HG03045 (cell line): ENCODE measurements around the gene RFT1.
"Not testable (repeated sequence)": the region's sequence is repeated elsewhere in the genome, so short reads cannot be mapped to it uniquely, and the experiment has no call there.

Source experiments
- ATAC-seq: cut with Tn5 transposase; IDR thresholded peaks from one replicate; pipeline ENCODE4 v1.9.1; 2021; ENCODE audit warnings: mild to moderate bottlenecking, moderate library complexity; ENCODE audit not compliant: unreplicated experiment

RFT1 gene

DNA sequence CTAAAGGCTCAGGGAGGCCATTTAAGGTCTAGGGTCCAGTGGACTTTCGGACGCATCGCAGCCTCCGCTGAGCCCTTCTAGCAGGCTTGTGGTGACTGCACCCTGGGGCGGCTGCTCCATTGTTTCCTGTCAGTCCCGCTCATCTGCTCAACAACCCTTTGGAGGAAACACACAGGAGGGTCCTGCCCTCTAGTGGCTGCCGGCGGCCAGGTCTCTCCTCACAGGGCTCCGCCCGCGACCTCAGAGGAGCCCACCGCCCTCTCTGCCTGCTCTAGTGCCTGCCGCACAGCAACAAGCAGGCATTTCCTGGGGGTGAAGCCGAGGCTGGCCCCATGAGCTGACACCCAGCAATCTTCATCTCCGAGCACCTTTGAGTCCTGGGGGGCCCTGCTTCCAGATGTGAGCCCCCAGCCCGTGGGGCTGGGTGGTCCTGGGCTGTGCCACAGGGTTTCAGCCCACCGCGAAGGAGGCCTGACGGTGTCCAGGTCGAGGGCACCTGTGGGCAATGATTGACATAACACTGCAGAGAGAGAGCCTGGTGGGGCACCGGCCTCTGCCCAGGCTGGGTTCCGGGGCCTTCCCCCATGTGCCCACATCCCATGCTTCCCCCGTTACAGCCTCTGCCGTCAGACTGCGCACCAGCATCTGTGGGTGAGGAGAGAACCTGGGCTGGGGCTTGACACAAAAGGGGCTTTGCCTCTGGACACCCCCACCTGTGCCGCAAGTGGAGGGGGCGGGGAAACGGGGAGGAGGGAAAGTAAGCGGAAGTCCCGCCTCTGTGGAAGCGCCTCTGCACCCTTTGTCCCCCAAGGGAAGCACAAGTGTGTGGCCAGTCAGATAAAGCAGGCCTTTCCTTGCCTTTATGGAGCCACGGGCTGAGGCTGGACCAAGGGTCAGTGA is 57.3 kb downstream of the RFT1 start:
- peak; percentile 74 for ATAC-seq

DNA sequence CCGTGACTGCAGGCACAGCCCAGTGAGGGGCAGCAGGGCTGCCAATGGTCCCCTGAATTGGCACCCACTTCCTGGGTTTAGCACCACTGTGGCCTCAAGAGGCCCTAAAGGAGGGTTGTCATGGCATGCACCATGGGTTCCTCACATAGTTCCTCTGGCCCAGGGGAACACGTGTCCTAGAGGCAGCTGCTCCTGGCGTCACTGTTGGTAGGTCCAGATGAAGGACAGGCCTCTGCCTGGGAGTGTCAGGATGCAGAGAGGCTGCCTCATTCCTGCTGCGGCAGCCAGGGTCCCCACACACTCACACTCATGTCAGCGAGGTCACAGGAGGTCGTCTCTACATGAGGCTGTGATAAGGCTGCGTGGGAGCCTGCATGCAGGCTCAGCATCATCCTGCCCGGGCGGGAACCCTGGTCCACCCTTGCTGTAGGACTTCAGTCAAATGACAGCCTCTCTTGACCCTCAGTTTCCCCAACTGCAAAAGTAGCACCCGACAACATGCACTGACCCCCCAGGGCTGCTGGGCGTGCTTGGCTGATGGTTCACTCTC is 58.3 kb downstream of the RFT1 start:
- ATAC-seq: no peak

DNA sequence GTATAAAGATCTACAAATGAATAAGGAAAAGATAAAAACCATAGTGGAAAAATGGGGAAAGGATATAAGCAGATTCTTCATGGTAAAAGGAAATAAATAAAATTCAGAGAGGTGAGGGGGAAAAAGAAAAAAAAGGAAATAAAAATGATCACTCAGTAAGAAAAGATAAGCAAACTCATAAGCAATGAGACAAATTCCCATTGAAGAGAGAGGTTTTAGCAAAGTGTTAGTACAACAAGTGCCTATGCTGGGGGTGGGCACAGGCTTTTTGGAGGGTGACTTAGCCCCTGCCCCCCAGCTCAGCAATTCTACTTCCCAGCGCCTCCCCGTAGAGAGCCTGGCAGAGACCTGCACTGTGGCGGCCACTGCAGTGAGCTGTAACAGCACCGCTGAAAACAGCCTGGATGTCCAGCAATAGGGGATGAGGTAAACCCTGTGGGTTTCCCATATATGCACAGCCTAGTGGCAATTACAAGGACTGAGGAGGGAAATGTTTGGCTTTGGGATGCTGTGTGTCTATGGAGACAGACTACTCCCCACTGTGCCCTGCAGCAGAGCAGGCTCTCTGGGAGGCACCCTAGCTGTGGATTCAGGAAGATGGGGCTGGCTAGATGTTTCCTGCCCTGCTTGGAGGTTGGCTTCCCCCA is 60.7 kb downstream of the RFT1 start:
- no peak for ATAC-seq

DNA sequence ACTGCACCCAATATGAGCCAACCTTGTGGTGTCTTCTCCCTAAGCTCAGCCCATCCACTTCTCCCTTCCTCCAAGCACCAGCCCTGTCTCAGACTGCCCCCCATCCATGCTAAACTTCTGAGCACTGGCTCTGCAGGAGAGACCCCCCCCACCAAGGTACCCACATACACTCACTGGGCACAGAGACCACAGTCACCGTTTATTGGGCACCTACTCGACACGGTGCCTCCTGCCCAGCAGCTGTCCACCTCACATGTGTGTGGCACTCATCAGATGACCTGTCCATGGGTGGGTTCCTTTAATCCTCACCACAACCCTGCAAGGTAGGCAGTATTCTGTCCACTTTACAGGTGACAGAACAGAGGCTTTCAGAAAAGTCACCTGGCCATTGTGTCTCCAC is 62.1 kb downstream of the RFT1 start:
- no peak for ATAC-seq

DNA sequence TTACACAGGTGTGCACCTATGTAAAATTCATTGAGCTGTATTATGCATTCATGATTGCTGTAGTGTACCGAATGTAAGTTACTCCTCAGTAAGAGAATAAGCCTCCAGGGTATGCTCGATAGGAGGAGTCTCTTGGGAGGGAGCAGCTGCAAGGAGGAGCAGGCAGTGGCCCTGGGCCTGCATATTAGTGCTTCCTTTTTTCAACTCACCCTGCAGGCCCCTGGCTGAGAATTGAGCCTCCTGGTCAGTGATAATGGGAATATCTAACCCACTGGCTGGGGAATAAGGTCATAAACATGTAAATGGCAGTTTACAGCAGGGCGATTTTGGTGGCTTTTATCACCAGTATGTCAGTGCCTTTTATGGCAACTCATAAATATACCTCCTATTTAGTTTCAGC is 62.7 kb downstream of the RFT1 start:
- ATAC-seq: no peak

DNA sequence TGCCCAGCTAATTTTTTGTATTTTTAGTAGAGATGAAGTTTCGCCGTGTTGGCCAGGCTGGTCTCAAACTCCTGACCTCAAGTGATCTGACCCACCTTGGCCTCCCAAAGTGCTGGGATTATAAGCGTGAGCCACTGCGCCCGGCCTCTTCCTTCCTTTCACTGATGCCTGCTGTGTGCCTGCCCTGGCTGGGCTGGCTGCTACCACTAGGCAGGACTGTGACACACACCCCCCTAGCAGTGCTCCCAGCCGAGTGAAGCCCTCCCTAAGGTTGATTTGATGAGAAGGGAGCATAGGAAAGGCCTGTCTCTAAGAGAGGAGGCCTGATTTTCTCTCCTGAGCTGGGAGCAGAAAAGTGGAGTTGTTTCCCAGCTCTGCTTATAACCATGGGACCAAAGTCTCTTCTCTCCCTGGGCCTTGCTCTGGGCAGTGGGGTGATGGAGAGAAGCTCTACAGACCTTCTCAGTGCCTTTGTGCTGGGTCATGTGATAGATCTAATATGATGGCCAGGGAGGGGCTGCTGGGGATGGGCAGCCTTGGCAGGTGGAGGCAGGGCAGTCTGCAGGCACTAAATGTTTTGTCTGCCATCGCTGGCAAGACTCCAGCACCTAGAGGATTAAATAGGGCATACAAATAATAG is 64.3 kb downstream of the RFT1 start:
- no peak for ATAC-seq

DNA sequence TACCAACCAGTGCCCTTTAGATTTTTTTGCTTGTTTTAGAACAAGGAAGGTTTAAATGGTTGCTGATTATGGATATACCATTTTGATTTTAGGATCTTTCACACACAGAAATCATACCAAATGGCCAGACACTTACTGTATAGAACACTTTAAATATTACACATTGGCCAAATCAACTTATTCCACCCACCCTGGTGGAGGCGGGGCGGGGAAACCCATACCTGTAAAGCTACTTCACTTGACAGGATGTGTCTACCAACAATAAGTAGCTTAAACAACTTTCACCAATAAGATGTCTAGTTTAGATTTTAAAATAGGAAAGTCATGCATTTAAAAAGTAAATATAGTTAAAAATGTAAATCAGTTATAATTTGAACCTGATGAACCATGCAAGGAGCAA is 67.3 kb downstream of the RFT1 start:
- ATAC-seq: no peak

DNA sequence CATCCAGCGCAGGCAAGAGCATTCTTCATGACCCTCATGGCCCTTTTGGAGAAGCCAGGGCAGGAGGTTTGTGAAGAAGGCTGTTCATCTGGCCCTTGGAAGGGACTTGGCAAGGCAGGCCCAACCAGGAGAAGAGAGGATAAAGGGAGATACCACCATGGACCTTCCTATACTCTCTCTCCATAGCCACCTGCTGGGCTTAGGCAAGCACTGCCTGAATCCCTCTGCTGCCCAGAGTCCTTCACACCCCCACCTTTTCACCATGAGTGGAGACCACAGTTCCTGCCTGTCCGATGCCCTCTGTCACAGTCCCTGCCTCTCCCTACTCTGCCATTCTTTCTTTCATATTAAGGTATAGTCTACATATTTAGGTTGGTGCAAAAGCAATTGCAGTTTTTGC is 73.8 kb downstream of the RFT1 start:
- no peak for ATAC-seq

DNA sequence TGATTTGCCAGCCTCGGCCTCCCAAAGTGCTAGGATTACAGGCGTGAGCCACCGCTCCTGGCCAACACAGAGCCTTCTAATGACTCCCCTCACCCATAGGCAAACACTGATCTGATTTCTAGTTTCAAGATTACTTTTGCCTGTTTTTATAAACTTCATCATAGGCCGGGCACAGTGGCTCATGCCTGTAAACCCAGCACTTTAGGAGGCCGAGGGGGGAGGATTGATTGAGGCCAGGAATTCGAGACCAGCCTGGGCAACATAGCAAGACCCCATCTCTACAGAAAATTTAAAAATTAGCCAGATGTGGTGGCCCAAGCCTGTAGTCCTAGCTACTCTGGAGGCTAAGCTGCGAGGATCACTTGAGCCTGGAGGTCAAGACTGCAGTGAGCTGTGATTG is 76.0 kb downstream of the RFT1 start:
- ATAC-seq: not testable (repeated sequence)

DNA sequence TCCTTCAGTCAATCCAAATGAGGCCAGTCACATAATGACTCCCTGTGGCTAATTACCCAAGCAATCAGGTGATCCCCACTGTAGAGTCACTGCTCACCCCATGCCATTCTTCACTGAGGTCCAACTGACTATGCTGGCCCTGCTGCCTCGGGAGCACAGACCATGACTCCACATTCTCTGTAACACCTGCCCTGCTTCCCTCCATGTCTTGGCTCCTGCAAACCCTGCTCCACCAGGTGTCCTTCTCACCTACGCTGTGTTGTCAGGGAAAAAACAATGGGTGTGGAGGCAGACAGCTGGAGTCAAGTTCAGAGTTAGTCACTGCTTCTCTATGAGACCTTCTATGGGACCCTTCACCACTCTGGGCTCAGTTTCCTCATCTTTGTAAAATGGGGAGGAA is 78.3 kb downstream of the RFT1 start:
- no peak for ATAC-seq

DNA sequence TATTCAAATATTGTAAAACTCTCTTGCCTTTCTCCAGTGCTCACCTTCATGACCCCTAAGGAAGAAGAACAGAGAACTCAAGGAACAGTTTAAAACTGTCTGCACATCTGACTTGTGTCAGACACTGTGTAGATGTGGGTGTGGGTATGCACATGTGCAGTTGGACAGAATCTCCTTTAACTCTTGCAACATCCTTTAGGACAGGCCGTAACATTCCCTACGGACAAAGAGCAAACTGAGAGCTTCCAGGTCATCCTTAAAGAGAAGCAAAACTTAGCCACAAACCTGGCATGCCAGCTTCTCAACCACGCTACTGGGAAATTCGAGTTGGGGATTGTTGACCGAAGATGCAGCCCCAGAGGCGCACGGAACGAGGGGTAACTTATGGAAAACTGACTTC is 80.2 kb downstream of the RFT1 start:
- no peak for ATAC-seq

DNA sequence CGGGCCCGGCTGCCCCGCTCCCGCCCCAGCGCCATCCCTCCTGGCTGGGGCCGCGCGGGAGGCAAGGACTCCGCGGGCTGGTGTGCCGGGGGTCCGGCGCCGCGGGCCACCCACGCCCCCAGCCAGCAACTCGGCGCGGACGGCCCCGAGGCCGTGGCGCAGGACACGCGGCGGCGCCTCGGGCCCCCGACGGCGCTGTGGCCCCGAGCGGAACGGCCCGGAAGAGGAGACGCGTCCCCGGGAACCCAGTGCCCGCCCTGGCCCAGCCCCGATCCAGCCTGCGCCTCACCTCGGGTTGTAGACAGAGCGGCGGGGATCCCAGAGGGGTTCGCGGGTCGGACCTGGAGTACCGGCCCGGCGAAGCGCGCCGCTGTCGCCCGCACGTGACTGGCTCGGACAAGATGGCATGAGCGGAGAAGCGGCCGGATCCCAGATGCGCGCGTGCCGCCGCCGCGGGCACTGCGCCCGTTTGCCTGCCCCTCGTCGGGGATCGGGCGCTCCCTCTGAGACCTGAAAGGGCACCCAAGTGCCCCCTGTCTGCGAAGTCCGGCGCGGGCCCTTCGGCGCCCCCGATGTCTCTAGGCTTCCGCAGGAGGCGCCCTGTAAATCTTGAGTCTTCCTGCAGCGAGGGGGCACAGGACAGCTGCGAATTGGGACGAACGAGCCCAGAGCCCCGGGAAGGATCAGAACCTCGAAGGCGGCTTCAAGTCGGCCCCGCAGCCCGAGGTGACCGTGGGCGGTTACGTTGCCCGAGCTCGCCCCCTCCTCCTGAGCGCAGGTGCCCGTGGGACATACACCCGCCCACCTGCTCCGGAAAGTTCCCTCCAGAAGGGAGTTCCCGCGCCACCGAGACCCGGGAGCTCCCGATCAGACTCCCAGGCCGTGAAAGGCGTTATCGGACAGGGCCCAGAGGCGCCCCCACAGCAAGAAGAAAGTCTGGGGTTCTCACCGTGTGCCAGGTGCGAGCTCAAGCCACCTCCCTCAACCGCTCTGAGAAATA is 83.8 kb downstream of the RFT1 start:
- ATAC-seq: peak; percentile 33

DNA sequence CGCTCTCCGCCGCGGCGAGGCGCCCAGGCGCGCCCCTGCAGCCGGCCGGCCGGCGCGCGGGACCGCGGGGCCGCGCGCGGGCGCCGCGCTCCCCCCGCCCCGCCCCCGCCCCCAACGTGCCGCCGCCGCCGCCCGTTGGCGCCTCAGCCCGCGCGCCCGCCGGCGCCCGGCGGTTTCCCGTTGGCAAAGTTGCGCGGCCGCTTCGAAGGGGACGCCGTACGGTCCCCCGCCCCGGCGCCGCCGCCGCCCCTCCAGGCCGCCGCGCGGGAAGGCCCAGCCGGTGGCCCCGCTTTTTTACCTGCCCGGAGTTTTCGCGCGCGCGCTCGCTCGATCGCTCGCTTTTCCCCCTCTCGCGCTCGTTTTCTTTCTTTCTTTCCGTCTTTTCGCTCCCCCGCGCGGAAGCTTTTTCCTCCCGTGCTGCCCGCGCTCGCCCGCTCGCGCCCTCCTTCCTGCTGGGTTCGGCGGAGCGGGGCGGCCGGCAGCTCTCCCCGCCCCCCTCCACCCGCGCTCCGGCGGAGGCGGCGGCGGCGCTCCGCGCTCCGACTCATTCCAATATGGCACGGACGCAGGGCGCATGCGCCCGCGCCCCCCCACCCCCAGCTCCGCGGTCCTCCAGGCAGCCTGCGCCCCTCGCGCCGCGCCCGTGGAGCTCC is 84.6 kb downstream of the RFT1 start, which contains the start of gene SFMBT1:
SFMBT1 (minus strand) TSS at position 556 of the 653 bp plus-strand sequence. CDS start 76,945 bp downstream, outside the sequence.
- ATAC-seq: peak; percentile 57

DNA sequence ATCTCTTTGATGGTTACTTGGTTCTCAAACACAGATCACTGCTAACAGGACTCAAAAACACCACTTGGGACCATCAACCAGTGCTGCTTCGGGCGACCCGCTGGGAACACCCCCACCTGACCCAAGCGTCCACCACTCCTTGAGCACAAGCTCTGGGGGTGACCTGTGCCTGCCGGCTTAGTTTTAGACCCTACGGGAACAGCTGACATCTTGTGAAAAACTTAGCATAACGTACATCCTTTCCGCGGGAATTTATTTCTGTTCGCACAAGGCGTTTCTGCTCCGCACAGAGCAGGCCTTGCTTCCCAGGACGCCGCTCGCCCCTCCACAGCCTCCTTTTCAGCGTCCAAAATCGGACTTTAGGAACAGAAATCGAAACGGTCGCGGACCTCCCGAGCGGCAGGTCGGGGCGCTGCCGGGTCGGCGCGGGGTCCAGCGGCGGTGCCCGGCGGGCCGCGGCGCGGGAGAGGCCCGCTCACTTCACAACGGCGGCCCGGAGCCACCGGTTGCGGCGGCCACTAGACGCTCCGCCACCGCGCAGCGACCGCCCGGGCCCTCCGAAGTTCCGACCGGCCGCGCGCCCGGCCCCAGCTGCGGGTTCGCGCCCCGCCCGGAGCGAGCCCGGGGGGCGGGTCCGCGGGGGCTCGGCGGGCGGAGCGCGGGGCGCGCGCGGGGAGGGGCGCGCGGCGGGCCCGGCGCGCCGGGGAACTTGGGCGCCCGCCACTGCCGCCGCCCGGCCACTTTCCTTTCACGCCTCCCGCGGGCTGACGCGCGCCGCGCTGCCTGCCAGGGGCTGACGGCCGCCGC is 85.3 kb downstream of the RFT1 start:
- ATAC-seq: peak; percentile 51

DNA sequence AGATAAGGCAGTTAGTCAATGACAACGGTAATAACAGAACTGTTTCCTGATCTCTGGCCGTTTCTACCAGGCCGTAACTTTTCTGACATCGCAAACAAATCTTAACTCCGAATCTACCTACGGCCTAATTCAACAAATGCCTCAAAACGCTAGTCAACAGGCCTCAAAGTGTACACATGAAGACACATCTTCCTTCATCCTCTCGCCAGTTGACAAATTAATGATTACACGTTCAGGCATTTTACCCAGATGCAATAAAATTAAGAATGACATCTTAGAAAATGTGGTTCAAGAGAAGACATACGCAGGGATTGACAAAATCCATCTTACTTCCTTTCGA is 85.9 kb downstream of the RFT1 start:
- no peak for ATAC-seq

DNA sequence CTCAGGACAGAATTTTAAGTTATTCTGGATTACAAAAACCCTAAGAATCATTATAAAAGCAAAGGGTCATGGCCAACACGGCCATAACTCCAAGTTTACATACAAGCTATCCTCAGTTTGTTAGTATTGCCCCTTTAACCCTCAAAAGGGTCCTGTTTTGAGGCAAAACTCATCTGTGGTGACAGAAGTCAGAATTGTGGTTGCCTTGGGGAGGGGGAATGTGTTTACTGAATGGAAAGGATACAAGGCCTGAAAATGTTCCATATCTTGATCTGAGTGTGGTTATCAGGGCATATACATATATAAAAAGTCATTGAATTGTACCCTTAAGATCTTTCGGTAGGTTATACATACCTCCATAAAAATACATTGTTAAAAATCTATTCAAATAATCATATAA is 86.5 kb downstream of the RFT1 start:
- no peak for ATAC-seq

DNA sequence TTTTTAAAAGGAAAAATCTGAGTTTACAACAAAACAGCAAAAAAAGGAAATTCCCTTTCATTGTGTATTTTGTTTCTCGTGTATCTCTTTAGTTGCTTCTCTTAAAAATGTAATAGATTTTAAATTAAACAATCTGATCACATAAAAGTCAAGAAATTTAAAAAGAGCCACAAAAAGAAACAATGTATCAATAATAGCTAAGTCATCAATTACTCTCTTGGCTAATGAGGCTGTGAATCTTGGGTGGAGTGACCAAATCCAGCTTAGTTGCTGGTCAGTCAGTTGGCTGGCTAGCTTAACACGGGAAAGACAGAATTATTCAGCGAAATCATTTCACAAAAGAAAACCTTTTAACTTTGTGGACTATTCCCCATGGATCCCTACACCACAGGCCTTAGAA is 87.6 kb downstream of the RFT1 start:
- no peak for ATAC-seq

DNA sequence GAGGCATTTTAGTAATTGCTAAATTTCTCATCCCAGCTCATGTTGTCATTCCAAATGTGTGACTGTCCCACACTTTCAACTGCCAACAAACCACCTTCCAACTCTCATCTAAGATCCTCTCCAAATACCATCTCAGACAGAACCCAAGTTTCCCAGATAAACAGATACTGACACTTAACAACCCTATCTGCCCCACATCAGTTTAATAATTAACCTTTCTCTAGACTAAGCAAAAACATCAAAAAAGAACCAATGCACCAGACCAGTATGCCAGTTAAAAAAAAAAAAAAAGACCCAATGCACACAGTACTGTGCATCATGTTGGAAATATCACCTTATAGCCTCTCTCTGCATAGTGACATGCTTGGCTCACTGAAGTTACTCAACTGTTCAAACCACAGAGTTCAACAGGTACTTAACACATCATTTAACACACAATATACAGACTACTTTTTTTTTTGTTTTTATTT is 89.8 kb downstream of the RFT1 start:
- ATAC-seq: no peak

DNA sequence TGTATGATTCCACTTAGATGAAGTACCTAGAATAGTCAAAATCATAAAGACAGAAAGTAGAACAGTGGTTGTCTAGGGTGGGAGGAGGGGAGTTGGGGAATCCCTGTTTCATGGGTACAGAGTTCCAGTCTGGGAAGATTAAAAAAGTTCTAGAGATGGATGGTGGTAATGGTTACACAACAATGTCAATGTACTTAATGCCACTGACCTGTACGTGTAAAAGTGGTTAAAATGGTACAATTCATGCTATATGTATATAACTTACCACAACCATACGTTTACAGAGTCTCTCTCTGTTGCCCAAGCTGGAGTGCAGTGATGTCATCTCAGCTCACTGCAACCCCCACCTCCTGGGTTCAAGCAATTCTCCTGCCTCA is 90.9 kb downstream of the RFT1 start:
- no peak for ATAC-seq
